Activated naive CD8-positive, alpha-beta T cell treated with anti-CD3 and anti-CD28 coated beads for 36 hours (primary cell): ENCODE measurements around the gene PTDSS2. TPM values are rescaled to one million over a fixed set of nuclear protein-coding genes. Genes with fewer than 3 reads are reported as not detected.

ENCODE experiments used
- DNase-seq: peaks from one replicate; pipeline ENCODE4 v3.0.0; 2021
- H3K27ac Mint-ChIP-seq: one replicate; pipeline ENCODE4 v1.8.0; 2022; ENCODE audit warnings: mild to moderate bottlenecking, moderate library complexity, mixed read lengths
- H3K27me3 Mint-ChIP-seq: one replicate; pipeline ENCODE4 v1.8.0; 2022; ENCODE audit warnings: mild to moderate bottlenecking, mixed read lengths
- H3K36me3 Mint-ChIP-seq: one replicate; pipeline ENCODE4 v1.8.0; 2021; ENCODE audit warnings: mild to moderate bottlenecking, mixed read lengths
- H3K4me1 Mint-ChIP-seq: one replicate; pipeline ENCODE4 v1.8.0; 2021; ENCODE audit warnings: mixed read lengths
- H3K4me3 Mint-ChIP-seq: one replicate; pipeline ENCODE4 v1.8.0; 2022; ENCODE audit warnings: mild to moderate bottlenecking, moderate library complexity, mixed read lengths
- H3K9me3 Mint-ChIP-seq: one replicate; pipeline ENCODE4 v1.8.0; 2022; ENCODE audit warnings: mixed read lengths
- total RNA-seq, 2 experiments: library from RNA; stranded (reverse); gene quantifications; one replicate each; pipeline ENCODE4 v1.2.3, GENCODE V29; 2021

PTDSS2 gene
- total RNA-seq, 2 experiments from 2014 or later: 17.3 to 18.2 TPM

DNA sequence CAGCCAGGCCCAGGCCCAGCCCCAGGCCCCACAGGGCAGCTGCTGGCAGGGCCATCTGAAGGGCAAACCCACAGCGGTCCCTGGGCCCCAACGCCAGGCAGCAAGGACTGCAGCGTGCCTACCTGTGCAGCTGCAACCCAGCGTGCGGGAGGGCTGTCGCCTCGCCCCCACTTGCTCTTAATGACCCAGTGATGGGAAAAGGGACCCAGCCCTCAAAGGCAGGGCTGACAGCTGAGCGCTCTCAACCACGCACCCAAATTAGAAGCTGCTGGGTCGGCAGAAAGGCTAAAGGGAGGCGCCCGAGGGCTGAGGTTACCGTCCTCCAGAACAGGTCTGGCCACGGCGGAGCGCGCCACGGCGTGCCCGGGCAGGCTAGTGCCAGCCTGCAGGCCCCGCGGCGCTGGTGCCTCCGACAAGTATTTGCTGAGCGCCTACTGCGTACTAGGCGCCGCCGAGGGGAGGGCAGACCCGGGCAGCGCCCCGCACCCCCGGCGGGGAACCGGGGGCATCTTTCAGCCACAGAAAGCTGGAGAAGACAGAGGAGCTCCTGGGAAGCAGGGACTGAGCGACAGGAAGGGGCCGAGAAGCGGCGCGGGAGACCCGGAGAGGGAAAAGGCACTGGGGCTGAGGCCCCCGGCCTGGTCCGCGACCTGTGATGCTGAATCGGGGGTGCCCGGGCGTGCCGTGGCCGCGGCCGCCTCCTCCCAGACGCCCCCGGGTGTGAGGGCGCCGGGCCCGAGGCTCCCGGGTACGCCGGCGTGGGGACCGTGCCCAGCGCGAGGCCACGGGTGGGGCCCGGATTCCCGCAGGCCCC is 84.5 kb downstream of the PTDSS2 start:
- H3K9me3 Mint-ChIP-seq: no peaks in the 10 kb centered on the region
- peaks cover 2% of the 10 kb centered on the region for H3K36me3 Mint-ChIP-seq
- H3K27me3 Mint-ChIP-seq: no peaks in the 10 kb centered on the region
- H3K4me3 Mint-ChIP-seq: peak overlapping the region; percentile 76
- H3K27ac Mint-ChIP-seq: no peak overlapping the region
- DNase-seq: peak; percentile 36
- H3K4me1 Mint-ChIP-seq: peaks cover 12% of the 10 kb centered on the region

DNA sequence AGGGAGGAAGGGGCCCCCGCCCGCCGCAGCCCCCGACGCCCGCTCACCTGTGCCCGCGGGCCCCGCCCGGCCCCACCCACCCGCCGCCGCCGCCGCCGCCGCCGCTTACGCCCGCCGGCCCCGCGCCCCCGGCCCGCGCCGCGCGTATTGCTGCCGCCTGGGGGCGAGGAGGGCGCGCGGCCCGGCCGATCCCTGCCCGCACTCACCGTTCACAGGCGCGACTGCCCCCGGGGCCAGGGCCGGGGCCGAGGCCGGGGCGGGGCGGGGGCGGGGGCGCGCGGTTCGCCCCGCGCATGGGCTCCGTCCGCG is 85.1 kb downstream of the PTDSS2 start:
- no peak for DNase-seq
- peak overlapping the region; percentile 32 for H3K4me3 Mint-ChIP-seq
- H3K4me1 Mint-ChIP-seq: peaks cover 12% of the 10 kb centered on the region
- H3K27me3 Mint-ChIP-seq: no peaks in the 10 kb centered on the region
- no peaks in the 10 kb centered on the region for H3K9me3 Mint-ChIP-seq
- H3K27ac Mint-ChIP-seq: no peak overlapping the region
- peaks cover 2% of the 10 kb centered on the region for H3K36me3 Mint-ChIP-seq

DNA sequence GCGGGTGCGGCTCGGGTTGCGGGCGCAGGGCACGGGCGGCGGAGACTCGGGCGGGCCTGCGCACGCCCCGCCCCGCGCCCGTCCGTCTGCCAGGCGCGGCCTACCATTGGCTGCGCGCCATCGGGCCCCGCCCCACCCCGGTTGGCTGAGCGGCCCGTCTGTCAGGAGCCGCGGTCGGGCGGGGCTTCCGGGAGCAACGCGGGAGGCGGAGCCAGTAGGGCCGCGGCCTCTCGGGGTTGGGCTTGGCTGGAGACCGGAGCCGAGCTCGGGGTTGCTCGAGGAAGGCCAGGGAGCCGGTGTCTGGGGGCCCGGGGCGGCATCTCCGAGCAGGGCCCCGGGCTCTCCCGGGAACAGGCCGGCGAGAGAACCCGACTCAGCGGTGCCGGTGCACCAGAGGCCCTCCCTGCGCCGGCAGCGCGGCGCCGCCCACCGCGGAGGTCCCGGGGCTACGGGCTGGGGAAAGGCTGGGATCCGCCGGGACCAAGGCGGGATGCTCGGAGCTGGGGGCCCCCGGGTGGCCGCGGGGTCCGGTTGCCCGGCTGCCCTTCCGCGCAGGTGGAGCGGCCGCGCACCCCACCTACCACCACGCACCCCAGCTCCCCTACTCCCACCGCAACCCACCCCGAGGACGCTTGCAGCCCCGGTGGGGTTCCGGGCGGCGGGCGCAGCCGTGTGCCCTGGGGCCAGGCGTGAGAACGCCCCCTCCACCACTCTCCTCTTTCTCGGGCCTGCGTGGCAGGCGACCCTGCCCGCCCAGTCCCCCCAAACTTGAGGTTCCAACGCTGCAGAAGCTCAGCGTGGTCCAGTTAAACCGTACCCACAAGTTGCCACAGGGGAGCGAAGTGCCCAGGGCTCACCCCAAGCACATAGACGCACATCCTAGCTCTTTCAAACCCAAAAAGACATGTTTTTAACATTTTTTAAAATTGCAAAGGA is 85.7 kb downstream of the PTDSS2 start, which contains the start of gene HRAS:
Gene HRAS, minus strand, starts transcription at position 58 of the 936 bp plus-strand sequence.
- Mint-ChIP-seq H3K27ac (peak within 1 kb of the TSS; percentile 91), H3K4me1 (peaks cover 12% of the 10 kb centered on the region), H3K27me3 (no peaks in the 10 kb centered on the region), H3K4me3 (peak within 1 kb of the TSS; percentile 87), H3K9me3 (no peaks in the 10 kb centered on the region), H3K36me3 (peaks cover 2% of the 10 kb centered on the region)
- peak; percentile 99 for DNase-seq

DNA sequence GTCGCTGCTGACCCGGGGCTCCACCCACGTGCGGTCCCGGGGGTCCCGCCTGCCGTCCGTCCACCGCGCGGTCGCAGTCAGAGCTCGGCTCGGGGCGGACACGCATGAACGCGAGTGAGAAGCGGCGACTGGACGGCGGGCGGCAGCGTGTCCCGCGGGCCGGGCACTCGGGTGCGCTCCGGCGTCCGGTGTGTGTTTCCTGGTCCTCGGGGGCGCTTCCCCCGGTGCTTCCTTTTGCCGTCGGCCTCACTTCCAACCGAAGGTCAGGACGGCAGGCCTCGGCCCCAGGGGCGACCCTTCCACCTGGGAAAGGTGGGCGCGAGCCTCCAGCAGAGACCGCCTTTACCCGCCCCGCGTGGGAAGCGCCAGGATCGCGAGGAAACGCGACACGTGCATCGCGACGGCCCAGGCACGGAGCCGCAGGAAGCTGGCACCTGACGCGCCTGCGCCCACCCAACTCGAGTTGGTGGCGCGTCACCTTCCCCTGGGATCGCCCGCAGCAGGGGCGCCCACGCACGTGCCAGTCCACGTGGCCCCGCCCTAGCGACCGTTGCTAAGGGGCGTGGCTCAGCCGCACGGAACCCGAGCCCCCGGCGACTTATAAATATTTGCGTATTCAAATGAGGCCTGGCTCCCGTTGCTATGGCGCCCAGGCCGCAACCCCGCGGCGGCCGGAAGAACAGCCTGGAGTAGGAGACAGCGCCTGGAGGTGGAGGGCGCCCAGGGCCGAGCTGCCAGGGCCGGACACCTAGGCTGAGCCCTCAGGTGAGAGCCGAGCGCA is 87.0 kb downstream of the PTDSS2 start, which contains the start of gene LRRC56:
Gene LRRC56, plus strand, starts transcription at position 687 of the 781 bp plus-strand sequence. CDS start 3,158 bp downstream, outside the sequence.
- peaks cover 2% of the 10 kb centered on the region for H3K36me3 Mint-ChIP-seq
- no peaks in the 10 kb centered on the region for H3K9me3 Mint-ChIP-seq
- H3K4me3 Mint-ChIP-seq: peak within 1 kb of the TSS; percentile 87
- no peaks in the 10 kb centered on the region for H3K27me3 Mint-ChIP-seq
- peak within 1 kb of the TSS; percentile 91 for H3K27ac Mint-ChIP-seq
- peaks cover 12% of the 10 kb centered on the region for H3K4me1 Mint-ChIP-seq
- peak; percentile 92 for DNase-seq

DNA sequence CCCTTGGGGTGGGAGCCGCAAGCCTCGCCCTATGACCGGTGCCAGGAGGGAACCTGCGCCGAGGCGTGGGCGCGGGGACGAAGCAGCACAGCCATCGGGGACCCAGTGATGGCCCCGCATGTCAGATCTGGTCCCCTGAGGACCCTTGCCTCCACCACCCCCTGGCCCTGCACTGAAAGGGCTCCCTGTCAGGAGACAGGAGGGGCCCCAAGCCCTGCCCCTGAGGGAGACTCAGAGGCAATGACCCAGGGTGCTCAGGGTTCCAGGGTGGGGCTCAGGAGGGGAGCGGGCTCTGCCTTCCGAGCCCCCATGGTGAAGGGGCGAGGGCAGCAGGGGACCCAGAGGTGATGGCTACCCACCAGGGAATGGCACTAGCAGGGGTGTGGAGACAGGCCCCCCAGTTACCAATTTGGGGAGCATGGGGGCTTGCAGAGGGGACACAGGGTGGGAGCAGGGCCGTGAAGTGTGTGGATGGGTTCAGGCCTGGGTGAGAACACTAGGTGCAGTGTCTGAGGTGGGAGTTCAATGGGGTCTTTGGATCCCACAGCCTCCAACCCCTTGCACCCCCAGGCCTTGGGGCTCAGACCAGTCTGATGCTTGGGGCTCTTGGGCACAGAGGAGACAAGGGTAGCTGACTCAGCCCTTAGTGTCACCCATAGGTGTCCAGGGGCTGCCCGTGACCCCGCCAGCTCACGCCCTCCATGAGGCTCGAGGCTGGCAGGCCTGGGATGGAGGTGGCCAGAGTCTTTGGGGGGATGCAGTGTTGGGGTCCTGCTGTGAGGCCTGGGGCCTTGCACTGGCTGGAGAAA is 87.7 kb downstream of the PTDSS2 start:
- Mint-ChIP-seq H3K4me1 (peaks cover 12% of the 10 kb centered on the region), H3K36me3 (no peaks in the 10 kb centered on the region), H3K27ac (peak overlapping the region; percentile 12), H3K27me3 (no peaks in the 10 kb centered on the region), H3K4me3 (peak overlapping the region; percentile 59), H3K9me3 (no peaks in the 10 kb centered on the region)
- DNase-seq: no peak

DNA sequence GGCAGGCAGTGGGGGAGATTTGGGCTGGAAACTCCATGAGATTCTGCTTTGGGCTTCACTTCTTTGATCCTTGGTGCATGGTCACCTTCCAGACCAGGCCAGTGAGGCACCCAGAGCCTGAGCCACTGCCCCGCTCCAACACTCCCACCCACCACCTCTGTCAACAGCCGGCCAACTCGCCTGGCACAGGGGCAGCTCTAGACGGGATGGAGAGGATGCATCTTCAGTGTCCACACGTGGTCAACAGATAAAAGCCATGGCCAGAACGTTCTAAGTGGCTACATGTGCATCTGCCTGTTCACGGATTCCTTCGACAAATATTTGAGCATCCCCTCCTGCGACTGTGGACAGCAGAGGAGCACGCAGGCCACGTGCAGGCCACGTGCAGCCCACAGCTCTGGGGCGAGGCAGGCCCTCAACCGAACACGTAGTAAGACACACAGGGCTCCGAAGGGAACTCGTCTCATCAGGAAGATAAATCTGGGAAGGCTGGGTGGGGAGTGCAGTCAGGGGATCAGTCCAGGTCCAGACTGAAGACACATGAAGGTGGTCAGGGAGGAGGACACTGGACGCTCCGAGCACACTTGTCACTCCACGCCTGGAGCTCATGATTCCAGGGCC is 88.5 kb downstream of the PTDSS2 start:
- H3K4me3 Mint-ChIP-seq: no peak overlapping the region
- no peak overlapping the region for H3K27ac Mint-ChIP-seq
- H3K27me3 Mint-ChIP-seq: no peaks in the 10 kb centered on the region
- H3K9me3 Mint-ChIP-seq: no peaks in the 10 kb centered on the region
- peaks cover 12% of the 10 kb centered on the region for H3K4me1 Mint-ChIP-seq
- no peak for DNase-seq
- H3K36me3 Mint-ChIP-seq: no peaks in the 10 kb centered on the region

DNA sequence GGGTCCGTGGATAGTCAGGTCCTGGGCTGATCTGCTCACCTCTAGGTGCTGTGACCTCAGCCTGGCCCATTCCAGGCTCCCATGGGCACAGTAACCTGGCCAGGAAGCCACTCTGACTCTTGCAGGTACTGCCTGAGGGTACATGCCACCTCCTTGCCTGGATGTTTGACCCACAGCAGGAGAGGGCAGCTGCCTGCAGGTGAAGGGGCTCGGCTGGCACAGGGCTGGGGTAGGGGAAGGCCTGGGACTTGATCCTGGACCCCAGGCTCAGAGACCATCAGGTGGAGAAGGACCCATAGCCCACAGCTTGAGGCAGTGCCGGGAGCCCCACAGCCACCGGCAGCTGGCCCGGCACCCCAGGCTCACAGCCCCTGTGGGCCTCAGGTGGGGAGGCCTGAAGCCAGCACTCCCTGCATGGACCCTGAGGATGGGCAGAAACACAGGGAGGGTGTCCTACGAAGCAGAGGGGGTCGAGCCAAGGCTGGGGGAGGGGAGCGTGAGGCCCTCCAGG is 89.9 kb downstream of the PTDSS2 start:
- Mint-ChIP-seq H3K4me3 (no peak overlapping the region), H3K27ac (no peak overlapping the region), H3K27me3 (no peaks in the 10 kb centered on the region), H3K9me3 (no peaks in the 10 kb centered on the region), H3K4me1 (peaks cover 10% of the 10 kb centered on the region), H3K36me3 (no peaks in the 10 kb centered on the region)
- DNase-seq: no peak

Other genes starting within 250 kb of the PTDSS2 start
- gene BET1L, start 242.9 kb upstream of the PTDSS2 start, total RNA-seq: 10 to 100 TPM; 44.0 to 45.5 TPM
- gene RIC8A, start 242.6 kb upstream of the PTDSS2 start, total RNA-seq: 100 to 1,000 TPM; 105 to 111 TPM
- 10 to 100 TPM; 18.6 to 20.5 TPM for gene SIRT3, start 213.9 kb upstream of the PTDSS2 start, total RNA-seq
- gene PSMD13, start 213.3 kb upstream of the PTDSS2 start, total RNA-seq: 100 to 1,000 TPM; 235 to 239 TPM
- gene NLRP6, start 171.9 kb upstream of the PTDSS2 start, total RNA-seq: 1 to 10 TPM; 3.7 to 3.8 TPM
- 100 to 1,000 TPM; 206 to 209 TPM for gene PGGHG, start 161.2 kb upstream of the PTDSS2 start, total RNA-seq
- gene IFITM5, start 150.8 kb upstream of the PTDSS2 start, total RNA-seq: not detected
- 100 to 1,000 TPM; 474 to 496 TPM for gene IFITM2, start 142.5 kb upstream of the PTDSS2 start, total RNA-seq
- 100 to 1,000 TPM; 345 to 356 TPM for gene IFITM1, start 136.2 kb upstream of the PTDSS2 start, total RNA-seq
- gene IFITM3, start 129.4 kb upstream of the PTDSS2 start, total RNA-seq: 10 to 100 TPM; 93.0 to 96.1 TPM
- gene B4GALNT4, start 80.8 kb upstream of the PTDSS2 start, total RNA-seq: 1 to 10 TPM; 1.1 to 1.9 TPM
- not detected for gene PKP3, start 56.1 kb upstream of the PTDSS2 start, total RNA-seq
- gene SIGIRR, start 35.3 kb upstream of the PTDSS2 start, total RNA-seq: 10 to 100 TPM; 26.4 to 27.2 TPM
- 10 to 100 TPM; 22.2 to 22.9 TPM for gene ANO9, start 8.3 kb upstream of the PTDSS2 start, total RNA-seq
- gene RNH1, start 57.0 kb downstream of the PTDSS2 start, total RNA-seq: 10 to 100 TPM; 94.7 to 97.2 TPM
- 10 to 100 TPM; 46.0 to 48.7 TPM for gene HRAS, start 85.3 kb downstream of the PTDSS2 start, total RNA-seq
- 1 to 10 TPM; 1.4 to 2.2 TPM for gene LRRC56, start 87.2 kb downstream of the PTDSS2 start, total RNA-seq
- 1 to 10 TPM; 1.2 to 1.3 TPM for gene LMNTD2, start 110.5 kb downstream of the PTDSS2 start, total RNA-seq
- 10 to 100 TPM in 1 of 2 experiments, 1 to 10 TPM in 1; 9.8 to 11.5 TPM for gene RASSF7, start 110.7 kb downstream of the PTDSS2 start, total RNA-seq
- gene PHRF1, start 126.2 kb downstream of the PTDSS2 start, total RNA-seq: 10 to 100 TPM; 42.3 to 44.3 TPM
- gene IRF7, start 165.7 kb downstream of the PTDSS2 start, total RNA-seq: 10 to 100 TPM; 60.6 to 61.2 TPM
- not detected for gene CDHR5, start 174.7 kb downstream of the PTDSS2 start, total RNA-seq
- not detected for gene SCT, start 176.9 kb downstream of the PTDSS2 start, total RNA-seq
- gene DRD4, start 187.0 kb downstream of the PTDSS2 start, total RNA-seq: under 1 TPM; 0.26 to 0.37 TPM
- gene DEAF1, start 244.9 kb downstream of the PTDSS2 start, total RNA-seq: 10 to 100 TPM; 46.1 to 49.7 TPM
- gene TMEM80, start 245.5 kb downstream of the PTDSS2 start, total RNA-seq: 1 to 10 TPM; 7.6 to 9.2 TPM